Neuron (in vitro differentiated cells): Measurements from ENCODE around the gene STX17.

Source experiments
- H2AFZ ChIP-seq: one replicate; pipeline ENCODE4 v1.6.1; 2013; ENCODE audit warnings: low read depth, mild to moderate bottlenecking, inconsistent platforms, low read length, moderate library complexity
- H3K27me3 ChIP-seq: one replicate; pipeline ENCODE4 v1.6.1; 2013; ENCODE audit warnings: low read length; ENCODE audit not compliant: insufficient read depth
- H3K36me3 ChIP-seq: one replicate; pipeline ENCODE4 v1.6.1; 2013; ENCODE audit warnings: low read length; ENCODE audit not compliant: insufficient read depth
- H3K4me1 ChIP-seq: one replicate; pipeline ENCODE4 v1.6.1; 2013; ENCODE audit warnings: low read length; ENCODE audit not compliant: insufficient read depth
- H3K4me3 ChIP-seq: 2 replicates; pipeline ENCODE4 v1.5.1; 2013; ENCODE audit warnings: mild to moderate bottlenecking, low read length, moderate library complexity
- H3K9me3 ChIP-seq: one replicate; pipeline ENCODE4 v1.6.1; 2013; ENCODE audit warnings: low read length

STX17 gene

DNA sequence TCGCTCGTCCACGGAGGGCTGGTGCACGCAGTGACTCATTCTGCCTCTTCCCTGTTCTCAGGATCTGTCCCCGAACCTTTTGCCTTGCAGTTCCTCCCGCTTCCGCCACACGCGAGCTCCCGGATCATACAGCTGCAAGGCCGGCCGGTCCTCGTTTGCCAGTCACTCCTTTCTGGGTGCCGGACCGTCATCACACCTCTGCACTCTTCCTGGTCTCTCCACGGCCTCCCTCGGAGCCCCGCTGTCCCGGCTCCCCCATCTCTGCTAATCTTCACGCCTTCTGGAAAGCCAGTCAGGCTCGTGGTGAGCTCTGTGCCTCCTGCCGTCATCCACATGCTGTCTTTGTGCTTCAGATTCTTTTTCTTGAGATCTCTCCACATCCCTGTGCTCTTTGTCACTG, 91.8 kb downstream of the STX17 start:
- Histone ChIP-seq H3K36me3 (peaks cover 18% of the 10 kb centered on the region), H3K27me3 (no peaks in the 10 kb centered on the region), H3K4me1 (no peaks in the 10 kb centered on the region), H3K9me3 (peaks cover 10% of the 10 kb centered on the region), H2AFZ (no peak overlapping the region), H3K4me3 (no peak overlapping the region)

DNA sequence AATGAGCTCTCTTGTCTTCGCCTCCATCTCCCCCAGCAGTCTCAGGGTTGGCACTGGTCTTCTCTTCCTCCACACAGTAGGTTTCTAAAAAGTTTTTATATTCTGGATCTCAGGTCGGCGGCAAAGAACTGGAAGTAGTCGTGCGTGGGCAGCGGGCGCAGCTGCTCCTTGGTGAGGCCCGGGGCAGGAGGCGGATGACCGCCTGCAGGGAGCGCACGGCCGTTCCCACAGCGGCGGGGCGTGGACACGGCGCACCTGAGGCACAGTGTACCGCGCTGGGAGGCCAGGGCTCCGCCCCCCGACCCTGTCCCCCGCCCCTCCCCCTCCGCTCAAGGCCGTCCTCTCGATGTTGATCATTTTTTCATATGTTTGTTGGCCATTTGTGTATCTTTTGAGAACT, 92.4 kb downstream of the STX17 start:
- Histone ChIP-seq H3K27me3 (no peaks in the 10 kb centered on the region), H2AFZ (no peak overlapping the region), H3K4me3 (no peak overlapping the region), H3K4me1 (no peaks in the 10 kb centered on the region), H3K36me3 (peaks cover 22% of the 10 kb centered on the region), H3K9me3 (peaks cover 16% of the 10 kb centered on the region)

DNA sequence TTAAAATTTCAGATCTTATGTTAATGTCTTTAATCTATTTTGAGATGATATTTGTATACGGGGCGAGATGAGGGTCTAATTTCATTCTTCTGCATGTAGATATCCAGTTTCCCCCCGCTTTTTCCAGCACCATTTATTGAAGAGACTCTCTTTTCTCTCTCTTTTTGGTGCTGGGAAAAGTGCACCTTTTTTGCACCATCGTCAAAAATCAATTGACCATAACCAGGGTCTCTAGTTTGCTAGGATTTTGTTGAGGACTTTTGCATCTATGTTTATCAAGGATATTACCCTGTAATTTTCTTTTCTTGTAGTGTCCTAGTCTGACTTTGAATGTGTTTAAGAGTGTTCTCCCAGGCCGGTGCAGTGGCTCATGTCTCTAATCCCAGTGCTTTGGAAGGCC, 93.3 kb downstream of the STX17 start:
- H3K4me3 ChIP-seq: no peak overlapping the region
- H3K4me1 ChIP-seq: no peaks in the 10 kb centered on the region
- H3K36me3 ChIP-seq: peaks cover 30% of the 10 kb centered on the region
- no peaks in the 10 kb centered on the region for H3K27me3 ChIP-seq
- H3K9me3 ChIP-seq: peaks cover 22% of the 10 kb centered on the region
- no peak overlapping the region for H2AFZ ChIP-seq

DNA sequence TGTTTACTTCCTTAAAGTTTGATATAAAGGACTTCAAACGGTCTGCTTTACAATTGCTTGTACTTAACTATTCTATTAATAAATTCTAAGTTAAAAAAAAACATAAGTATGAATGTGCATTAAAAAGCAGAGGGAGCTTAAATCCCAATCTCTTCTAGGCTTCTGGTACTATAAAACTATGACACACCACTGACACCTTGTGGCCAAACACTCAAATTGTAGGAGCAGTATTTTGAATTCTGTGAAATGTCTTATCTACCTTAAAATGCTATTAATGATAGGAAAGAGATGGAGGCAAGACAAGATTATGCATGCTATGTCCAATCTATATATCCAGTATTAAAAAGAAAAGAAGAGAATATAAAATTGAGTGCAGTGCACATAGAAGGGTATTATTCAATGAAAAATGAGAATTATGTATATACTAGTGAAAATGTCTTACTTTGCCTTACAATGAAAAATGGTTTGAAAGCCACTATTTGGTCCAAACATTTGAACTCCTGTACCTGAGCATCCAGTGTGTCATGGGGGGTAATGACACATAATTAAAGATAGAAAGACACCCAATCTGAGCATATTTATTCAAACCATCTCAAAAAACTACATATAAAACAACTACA, 104.7 kb downstream of the STX17 start:
- Histone ChIP-seq H3K4me3 (no peak overlapping the region), H3K36me3 (peaks cover 17% of the 10 kb centered on the region), H3K9me3 (peaks cover 4% of the 10 kb centered on the region), H3K27me3 (no peaks in the 10 kb centered on the region), H3K4me1 (peaks cover 11% of the 10 kb centered on the region), H2AFZ (no peak overlapping the region)

DNA sequence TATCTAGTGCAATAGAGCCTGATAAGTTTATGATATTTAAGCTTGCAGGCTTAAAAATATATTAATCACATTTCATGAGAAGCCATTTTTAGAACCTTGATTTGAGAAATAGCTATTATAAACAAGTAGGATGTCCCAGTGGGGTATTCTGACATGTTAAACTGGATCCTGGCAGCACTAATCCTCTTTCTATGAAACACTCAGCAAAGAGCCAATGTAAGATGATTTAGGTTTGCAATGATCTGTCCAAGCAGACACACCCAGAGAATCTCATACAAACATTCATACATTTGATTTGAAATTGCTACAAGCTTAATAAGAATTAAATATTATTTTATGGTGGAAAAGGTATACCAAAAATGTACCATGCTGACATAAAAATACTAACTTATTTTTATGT, 105.8 kb downstream of the STX17 start:
- Histone ChIP-seq H2AFZ (no peak overlapping the region), H3K27me3 (no peaks in the 10 kb centered on the region), H3K4me3 (no peak overlapping the region), H3K4me1 (peaks cover 6% of the 10 kb centered on the region), H3K36me3 (peaks cover 21% of the 10 kb centered on the region), H3K9me3 (peaks cover 4% of the 10 kb centered on the region)

DNA sequence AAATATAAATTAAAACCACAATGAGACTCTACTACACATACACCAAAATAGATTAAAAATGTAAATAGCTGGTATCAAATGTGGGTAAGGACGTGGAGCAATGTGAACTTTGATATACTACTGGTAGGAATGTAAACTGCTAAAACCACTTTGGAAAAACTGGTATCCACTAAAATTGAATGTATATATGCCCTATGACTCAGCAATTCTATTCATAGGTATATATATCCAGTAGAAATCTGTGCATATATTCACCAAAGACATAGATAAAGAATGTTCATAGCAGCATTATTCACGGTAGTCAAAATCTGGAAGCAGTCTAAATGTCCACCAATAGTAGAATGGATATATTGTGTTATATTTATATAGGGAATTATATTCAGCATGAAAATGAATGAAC, 107.1 kb downstream of the STX17 start:
- H2AFZ ChIP-seq: no peak overlapping the region
- H3K4me3 ChIP-seq: no peak overlapping the region
- H3K36me3 ChIP-seq: peaks cover 28% of the 10 kb centered on the region
- H3K9me3 ChIP-seq: peaks cover 4% of the 10 kb centered on the region
- H3K27me3 ChIP-seq: no peaks in the 10 kb centered on the region
- H3K4me1 ChIP-seq: no peaks in the 10 kb centered on the region

DNA sequence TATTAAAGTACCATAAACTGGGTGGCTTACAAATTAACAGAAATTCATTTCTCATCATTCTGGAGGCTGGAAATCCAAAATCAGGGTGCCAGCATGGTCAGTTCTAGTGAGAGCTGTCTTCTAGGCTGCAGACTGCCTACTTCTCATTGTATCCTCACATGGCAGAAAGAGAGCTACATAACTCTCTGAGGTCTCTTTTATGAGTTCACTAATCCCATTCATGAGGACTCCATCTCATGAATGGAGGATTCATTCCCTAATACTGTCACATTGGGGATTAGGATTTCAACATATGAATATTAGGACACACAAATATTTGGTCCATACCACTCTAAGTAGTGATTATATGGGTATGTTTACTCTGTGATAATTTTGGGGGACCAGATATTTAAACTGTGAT, 108.4 kb downstream of the STX17 start:
- Histone ChIP-seq H3K9me3 (peaks cover 4% of the 10 kb centered on the region), H2AFZ (no peak overlapping the region), H3K36me3 (peaks cover 34% of the 10 kb centered on the region), H3K27me3 (no peaks in the 10 kb centered on the region), H3K4me3 (no peak overlapping the region), H3K4me1 (no peaks in the 10 kb centered on the region)

DNA sequence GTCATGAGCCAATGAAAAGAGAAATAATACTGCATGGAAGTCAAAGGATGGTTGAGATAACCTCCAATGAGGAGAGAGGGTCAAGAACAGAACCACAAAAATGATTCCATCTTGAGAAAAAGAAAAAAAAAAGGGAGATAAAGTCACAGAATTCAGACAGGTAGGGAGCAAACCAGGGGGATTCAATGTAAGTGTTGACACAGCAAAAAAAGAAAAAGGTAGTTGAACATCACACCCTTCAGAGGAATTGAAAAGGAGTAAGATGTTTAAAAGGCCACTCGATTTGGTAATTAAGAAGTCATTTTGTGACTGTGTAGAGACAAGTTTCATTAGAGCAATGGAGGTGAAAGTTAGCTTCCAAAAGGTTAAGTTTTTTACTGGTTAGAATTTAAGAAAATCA, 113.1 kb downstream of the STX17 start:
- H3K36me3 ChIP-seq: peaks cover 28% of the 10 kb centered on the region
- H3K4me3 ChIP-seq: no peak overlapping the region
- no peaks in the 10 kb centered on the region for H3K4me1 ChIP-seq
- H3K9me3 ChIP-seq: peaks cover 5% of the 10 kb centered on the region
- H2AFZ ChIP-seq: no peak overlapping the region
- no peaks in the 10 kb centered on the region for H3K27me3 ChIP-seq
